ENCODE measurements around the gene APBB2.

The APBB2 gene

GRCh38 chr4:40856277-40856839 is 358.0 kb downstream of the APBB2 start:
- no peak for DNase-seq (ENCODE audit: low spot score)

DNA sequence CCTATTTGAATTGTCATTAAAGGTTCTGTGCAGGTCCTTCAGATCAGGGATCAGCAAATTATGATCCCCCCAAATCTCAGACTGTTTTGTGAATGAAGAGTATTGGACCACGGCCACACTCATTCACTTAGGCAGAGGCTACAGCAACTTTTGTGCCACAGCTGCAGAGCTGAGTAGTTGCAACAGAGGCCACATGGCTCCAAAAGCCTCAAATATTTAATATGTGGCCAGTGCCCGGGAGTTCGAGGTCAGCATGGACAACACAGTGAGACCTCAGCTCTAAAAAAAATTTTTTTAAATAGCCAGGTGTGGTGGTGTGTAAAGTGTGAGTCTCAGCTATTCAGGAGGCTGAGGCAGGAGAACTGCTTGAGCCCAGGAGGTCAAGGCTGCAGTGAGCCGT is 363.8 kb downstream of the APBB2 start:
- DNase-seq (ENCODE audit: low spot score), result no peak

DNA sequence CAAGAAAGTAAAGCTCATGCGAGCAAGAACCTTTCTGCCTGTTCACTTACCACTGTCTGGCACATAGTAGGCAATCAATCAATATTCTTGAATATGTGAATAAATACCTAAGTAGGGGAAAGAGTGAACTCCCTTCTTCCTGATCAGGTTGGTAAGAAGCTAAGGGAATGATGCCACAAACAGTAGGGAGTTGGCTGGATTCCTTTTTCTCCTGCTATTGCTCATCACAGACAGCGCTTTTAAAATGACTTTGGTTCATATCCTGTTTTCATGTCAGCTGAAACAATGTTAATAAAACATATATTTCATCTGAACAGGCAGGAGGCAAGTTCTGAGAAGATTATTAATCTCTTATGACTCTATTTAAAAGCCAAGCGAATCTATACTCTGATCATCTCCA is 365.4 kb downstream of the APBB2 start:
- no peak for DNase-seq (ENCODE audit: low spot score)

DNA sequence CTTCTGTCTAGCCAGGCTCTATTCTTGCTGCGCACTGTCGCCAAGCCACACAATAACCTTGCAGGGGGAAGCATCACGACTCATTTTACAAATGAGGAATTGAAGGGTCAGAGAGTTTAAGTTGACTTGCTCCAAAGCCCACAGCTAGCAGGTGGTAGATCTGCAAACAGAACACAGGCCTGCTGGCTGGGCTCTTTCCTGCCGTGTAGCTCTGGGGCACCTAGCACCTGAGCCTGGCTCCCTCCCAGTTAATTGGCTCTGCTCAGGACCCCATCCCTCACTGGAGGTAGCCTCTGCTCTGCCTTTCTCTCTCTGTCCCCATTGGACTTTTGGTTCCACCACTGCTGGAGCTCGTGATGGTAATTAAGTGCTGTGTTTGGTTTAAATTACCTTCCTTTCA is 366.1 kb downstream of the APBB2 start:
- DNase-seq (ENCODE audit: low spot score), result no peak

DNA sequence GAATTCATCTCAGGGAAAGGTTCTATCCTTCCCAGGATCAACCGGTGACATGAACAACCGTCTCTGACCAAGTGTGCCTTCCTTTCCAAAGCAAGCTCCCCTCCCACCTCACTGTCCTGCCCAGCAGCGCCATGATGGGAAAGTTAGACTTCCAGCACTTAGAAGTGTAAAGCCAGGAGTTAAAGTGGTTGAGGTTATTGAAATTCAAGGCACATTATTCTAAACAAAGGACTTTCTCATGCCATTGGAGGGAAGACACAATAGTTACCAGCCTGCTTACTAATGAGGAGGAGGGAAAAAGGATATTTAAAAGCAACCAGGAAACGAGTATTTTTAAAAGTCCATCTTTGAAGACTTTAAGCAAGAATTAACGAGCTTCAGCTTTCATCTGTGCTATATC is 367.8 kb downstream of the APBB2 start:
- DNase-seq (ENCODE audit: low spot score), result no peak

DNA sequence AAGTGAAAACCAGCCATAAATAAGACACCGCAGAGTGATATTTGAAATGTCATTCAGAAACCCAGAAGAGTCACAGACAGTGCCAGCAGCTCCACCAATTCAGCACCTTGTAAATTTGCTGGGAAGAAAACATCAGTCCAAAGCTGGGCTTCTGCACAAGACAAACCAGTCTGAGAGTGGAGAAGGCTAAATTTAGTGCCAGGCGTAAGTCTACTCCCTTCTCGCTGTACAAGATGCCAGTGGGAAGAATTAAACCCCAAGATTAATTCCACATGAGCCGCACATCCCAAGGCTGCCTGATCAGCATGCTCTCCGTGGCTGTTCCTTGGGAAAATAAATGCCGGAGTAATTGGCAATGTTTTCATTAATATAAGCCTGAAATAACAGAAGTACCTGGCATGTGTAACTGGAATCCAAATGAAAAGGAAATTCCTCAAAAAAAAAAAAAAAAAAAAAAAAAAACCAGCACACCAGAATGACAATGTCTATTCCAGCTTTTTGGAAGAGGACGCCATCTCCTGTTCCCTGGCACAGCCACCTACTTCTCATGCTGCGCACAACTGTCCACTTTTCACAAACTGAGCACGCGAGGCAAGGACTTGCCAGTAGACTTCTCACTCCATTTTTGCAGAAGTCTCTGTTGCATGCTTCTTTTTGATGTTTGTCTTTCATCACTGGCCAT is 369.0 kb downstream of the APBB2 start:
- DNase-seq (ENCODE audit: low spot score), result no peak

DNA sequence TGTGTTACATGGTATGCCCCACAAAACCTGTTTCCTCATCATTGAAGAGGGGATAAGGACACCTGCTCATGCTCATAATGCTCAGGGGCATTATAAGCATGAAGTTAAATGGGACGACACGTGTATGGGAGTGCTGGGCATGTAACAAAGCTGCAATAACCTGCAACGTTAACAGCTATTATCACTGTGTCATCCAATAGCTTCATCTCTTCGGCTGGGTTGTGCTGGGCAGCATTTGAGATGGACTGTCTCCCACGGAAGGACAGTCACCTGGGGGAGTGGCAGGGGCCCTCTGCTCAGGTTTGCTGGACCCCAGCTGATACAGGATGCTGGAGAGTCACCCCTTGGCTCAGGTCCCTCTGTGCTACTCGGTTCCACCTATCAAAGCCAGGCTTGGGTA is 370.1 kb downstream of the APBB2 start:
- no peak for DNase-seq (ENCODE audit: low spot score)

GRCh38 chr4:40843696-40844095 is 370.6 kb downstream of the APBB2 start:
- no peak for DNase-seq (ENCODE audit: low spot score)

DNA sequence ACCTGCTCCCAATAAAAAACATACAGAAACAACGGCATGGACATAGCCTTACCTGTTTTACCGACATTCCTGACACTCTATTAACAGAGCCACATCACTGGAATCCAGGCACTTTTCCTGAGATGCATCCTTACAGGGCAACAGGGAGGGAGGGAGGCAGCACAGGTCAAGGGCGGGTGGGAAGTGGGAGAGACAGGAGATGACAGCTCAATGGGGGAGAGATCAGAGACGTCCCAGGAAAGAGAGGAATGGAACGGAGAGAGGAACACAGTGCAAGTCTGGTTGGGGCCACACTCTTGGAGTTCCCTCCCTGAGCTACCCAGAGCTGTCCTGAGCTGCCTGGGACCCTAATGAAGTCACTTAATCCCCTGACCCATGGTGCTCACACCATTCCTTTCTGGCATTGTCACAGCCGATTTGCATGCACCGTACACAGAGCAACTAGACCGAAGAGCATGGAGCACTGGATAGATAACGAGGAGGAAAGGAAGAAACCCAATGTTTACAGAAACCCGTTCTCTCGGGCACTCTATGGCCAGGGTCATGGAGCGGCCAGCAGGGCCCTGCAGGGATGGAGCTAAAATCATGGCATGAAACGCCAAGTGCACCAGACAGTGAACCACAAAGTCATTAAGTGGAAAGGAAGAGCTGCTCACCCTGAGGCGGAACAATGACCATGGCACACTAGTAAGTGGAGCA is 371.5 kb downstream of the APBB2 start:
- no peak for DNase-seq (ENCODE audit: low spot score)

- DNase-seq (ENCODE audit: low spot score), result no peak
These were observed 372.0 kb downstream of the APBB2 start for GRCh38 chr4:40842318-40842717.

- peak; percentile 64 for DNase-seq (ENCODE audit: low spot score)
These were observed 373.3 kb downstream of the APBB2 start for GRCh38 chr4:40840985-40841571.

GRCh38 chr4:40840255-40840984 is 373.9 kb downstream of the APBB2 start:
- DNase-seq (ENCODE audit: low spot score), result no peak

GRCh38 chr4:40838742-40839141 is 375.6 kb downstream of the APBB2 start:
- DNase-seq (ENCODE audit: low spot score), result no peak

DNA sequence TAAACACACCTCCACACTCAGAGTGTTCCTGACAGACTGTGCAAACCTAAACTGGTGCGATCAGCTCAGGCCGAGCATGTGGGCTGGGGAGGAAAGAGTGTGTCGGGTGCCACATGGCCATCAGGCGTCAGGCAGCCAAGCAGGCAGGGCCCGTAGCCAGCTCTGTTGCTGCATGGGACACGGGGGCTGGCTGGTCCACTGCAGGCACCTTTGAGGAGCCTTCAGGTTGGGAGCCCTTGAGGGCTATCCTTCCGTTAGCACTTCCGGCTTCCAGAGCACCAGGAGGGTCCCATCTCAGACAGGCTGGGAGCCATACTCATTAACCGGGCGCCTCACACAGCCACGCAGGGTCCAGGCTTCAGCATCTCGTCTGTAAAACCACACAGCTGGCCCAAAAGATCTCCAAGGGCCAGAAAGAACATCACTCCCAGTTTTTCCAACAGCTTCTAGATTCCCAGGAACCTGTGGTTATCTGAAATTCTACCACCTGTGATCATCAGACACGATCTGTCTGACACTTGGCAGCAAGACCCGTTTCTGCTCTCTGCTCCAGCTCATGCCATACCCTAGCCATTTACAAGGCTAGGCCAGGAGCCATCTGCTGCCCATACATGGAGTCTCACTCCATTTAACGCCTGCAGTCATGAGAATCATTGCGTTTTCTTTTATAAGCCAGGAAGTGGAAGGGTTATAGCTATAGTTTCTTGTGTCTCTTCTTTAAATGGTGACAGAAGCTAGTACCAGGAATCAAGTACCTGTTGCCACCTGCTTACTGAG is 377.1 kb downstream of the APBB2 start:
- DNase-seq (ENCODE audit: low spot score), result no peak

DNA sequence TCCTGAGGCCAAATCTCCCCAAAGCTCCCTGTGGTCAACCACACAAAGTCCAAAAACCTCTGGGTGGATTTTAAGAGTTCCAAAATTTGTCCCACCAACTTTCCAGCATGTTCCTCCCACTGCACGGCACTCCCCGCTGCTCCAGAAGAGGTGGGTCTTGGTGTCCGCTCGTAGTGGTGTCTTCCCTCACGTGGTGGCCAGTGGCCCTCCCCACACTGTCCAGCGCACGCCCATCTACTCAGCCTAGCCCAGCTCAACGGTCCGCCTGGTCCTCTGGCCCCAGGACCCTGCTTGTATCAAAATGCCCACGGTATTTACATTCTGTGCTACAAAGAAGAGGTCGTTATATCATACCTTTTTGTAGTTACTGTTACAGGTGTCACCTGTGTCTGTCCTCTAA is 381.1 kb downstream of the APBB2 start:
- no peak for DNase-seq (ENCODE audit: low spot score)

GRCh38 chr4:40832175-40832574 is 382.2 kb downstream of the APBB2 start:
- no peak for DNase-seq (ENCODE audit: low spot score)

DNA sequence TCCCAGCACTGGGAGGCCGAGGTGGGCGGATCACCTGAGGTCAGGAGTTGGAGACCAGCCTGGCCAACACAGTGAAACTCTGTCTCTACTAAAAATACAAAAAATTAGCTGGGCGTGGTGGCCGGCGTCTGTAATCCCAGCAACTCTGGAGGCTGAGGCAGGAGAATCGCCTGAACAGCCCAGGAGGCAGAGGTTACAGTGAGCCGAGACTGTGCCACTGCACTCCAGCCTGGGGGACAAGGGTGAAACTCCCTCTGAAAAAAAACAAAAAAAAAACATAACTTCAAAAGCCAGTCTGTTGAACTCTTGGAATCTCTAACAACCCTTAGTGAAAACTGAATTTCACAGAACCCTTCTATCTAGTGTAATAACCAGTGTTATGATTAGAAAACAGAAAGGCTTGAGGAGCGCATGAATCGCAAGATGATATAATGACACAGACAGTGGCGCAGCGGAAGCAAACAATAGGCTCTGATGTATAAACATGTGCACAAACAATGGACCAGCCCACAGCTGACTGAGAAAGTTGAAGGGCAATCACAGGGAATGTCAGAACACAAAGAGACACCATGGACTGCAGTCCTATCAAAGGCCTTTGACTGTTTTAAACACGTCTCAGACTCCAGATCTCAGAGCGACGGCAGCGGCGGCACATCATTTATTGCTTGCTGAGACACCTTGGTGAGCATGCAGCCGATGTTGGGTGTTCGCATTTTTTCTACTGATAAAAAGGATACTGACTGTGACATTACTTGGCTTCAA is 383.0 kb downstream of the APBB2 start:
- no peak for DNase-seq (ENCODE audit: low spot score)

DNA sequence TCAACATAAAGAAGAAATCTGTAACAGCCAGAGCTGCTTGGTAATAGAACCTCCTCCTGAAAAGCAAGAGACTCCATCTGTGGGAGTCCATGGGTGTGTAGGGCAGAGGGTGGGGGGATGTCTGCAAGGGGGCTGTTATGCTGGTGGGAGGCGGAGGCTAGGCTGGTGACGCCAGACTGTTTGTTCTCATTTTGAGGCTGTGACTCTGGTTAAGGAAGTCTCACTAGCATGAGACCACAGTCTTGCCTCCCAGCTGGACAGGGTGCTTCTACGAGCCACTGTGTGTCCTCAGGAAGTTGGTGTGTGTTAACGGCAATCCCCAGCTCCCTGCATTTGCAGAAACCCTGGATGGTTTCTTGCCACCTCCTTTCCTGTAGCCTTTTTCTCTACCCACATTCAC is 384.8 kb downstream of the APBB2 start:
- no peak for DNase-seq (ENCODE audit: low spot score)

DNA sequence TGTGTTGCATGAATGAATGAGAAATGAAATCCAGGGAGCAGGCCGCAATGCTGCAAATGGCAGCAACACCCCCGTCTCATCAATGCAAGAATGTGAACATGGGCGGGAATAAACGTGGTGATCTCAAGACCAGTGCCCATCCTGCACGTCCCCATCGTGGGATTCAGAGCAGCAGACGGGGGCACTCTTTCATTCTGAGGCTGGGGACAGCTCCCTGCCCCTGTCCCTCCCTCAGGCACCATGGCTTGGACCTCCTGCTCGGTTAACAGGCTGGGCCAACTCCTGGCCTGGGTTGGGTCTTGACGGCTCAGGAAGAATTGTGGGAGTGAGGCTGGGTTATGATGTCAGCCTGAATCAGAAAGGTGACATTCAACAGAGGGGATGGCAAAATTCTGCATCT is 385.7 kb downstream of the APBB2 start:
- DNase-seq (ENCODE audit: low spot score), result no peak

GRCh38 chr4:40827758-40828157 is 386.6 kb downstream of the APBB2 start:
- DNase-seq (ENCODE audit: low spot score), result no peak

- DNase-seq (ENCODE audit: low spot score), result no peak
These were observed 387.5 kb downstream of the APBB2 start for GRCh38 chr4:40826821-40827220.
